Fibroblast of lung (primary cell): Measurements from ENCODE around the gene GTPBP3. TPM values are rescaled to one million over a fixed set of nuclear protein-coding genes. Genes with fewer than 3 reads are reported as not detected.
A peak's percentile ranks its signal among the peaks of the same experiment; 100 is the strongest.

Source experiments
- DNase-seq, 2 donors: peaks; one replicate each; pipeline versions ENCODE4 v3.0.0 to v3.0.0-alpha.2; 2010; ENCODE audit warnings: low read depth in 2 of 2
- H2AFZ ChIP-seq: 2 replicates; pipeline ENCODE4 v1.5.1; 2012; ENCODE audit warnings: low read length, control low read depth, inconsistent platforms
- H3K27ac ChIP-seq: 2 replicates; pipeline ENCODE4 v1.5.1; 2011; ENCODE audit warnings: low read length, control low read depth; ENCODE audit not compliant: insufficient read depth
- H3K27me3 ChIP-seq: 2 replicates; pipeline ENCODE4 v1.5.1; 2011; ENCODE audit warnings: mild to moderate bottlenecking, low read length; ENCODE audit not compliant: control insufficient read depth, insufficient read depth
- H3K36me3 ChIP-seq: 2 replicates; pipeline ENCODE4 v1.5.1; 2011; ENCODE audit warnings: low read length; ENCODE audit not compliant: control insufficient read depth, insufficient read depth
- H3K4me1 ChIP-seq: 2 replicates; pipeline ENCODE4 v1.5.1; 2011; ENCODE audit warnings: low read length; ENCODE audit not compliant: control insufficient read depth, insufficient read depth; ENCODE audit errors: extremely low read depth
- H3K4me2 ChIP-seq: 2 replicates; pipeline ENCODE4 v1.5.1; 2011; ENCODE audit warnings: low read length, control low read depth; ENCODE audit not compliant: insufficient read depth; ENCODE audit errors: extremely low read depth
- H3K4me3 ChIP-seq, 4 experiments: fragments of 200-600 bp in 1 of 4; sonication (generic) in 1 of 4; replicated peaks in 1 of 4; 2 replicates each; pipeline ENCODE4 v1.5.1; 2011 to 2016; ENCODE audit warnings: low read length in 4 of 4, low read depth in 3 of 4, mild to moderate bottlenecking in 3 of 4, control low read depth in 2 of 4, inconsistent platforms in 1 of 4, mixed read lengths in 1 of 4; ENCODE audit not compliant: insufficient read depth in 1 of 4; ENCODE audit errors: control extremely low read depth in 1 of 4
- H3K79me2 ChIP-seq: 2 replicates; pipeline ENCODE4 v1.5.1; 2012; ENCODE audit warnings: mild to moderate bottlenecking, low read length, inconsistent platforms; ENCODE audit not compliant: control insufficient read depth, insufficient read depth
- H3K9ac ChIP-seq: 2 replicates; pipeline ENCODE4 v1.5.1; 2011; ENCODE audit warnings: mild to moderate bottlenecking, low read length, control low read depth; ENCODE audit not compliant: insufficient read depth
- H3K9me3 ChIP-seq: 2 replicates; pipeline ENCODE4 v1.5.1; 2012; ENCODE audit warnings: low read depth, low read length; ENCODE audit not compliant: control insufficient read depth, insufficient read depth
- H4K20me1 ChIP-seq: 2 replicates; pipeline ENCODE4 v1.5.1; 2011; ENCODE audit warnings: low read length; ENCODE audit not compliant: control insufficient read depth, insufficient read depth; ENCODE audit errors: extremely low read depth
- EZH2 ChIP-seq: IDR thresholded peaks from 2 replicates; pipeline ENCODE4 v1.5.1; 2012; ENCODE audit warnings: low read length, control low read depth, mild to moderate bottlenecking; ENCODE audit errors: missing control alignments
- polyA plus RNA-seq, 2 donors: library from polyadenylated mRNA; depleted of rRNA in 1 of 2; stranded (reverse) in 1 of 2; unstranded in 1 of 2; fragments of >200 nt; gene quantifications; 2 replicates each; pipeline ENCODE4 v1.2.1, GENCODE V29; 2011 to 2012; ENCODE audit warnings: missing spikeins in 1 of 2
- total RNA-seq: library from RNA; depleted of rRNA; stranded (reverse); fragments of >200 nt; gene quantifications from 2 replicates; pipeline ENCODE4 v1.2.1, GENCODE V29; 2014
- TF ChIP-seq, protein P1 (sequence below), 2 donors: IDR thresholded peaks in 1 of 2; conservative IDR thresholded peaks in 1 of 2; 1 replicate in 1 of 2; 2 replicates in 1 of 2; pipeline ENCODE4 v1.5.1; 2011 to 2012; ENCODE audit warnings: low read length in 2 of 2, control low read depth in 1 of 2, inconsistent platforms in 1 of 2, low read depth in 1 of 2, mild to moderate bottlenecking in 1 of 2

The GTPBP3 gene
- total and polyA plus RNA-seq, 2 donors (not counting 1 experiment from before 2014, with no cell fraction given): 3.7 to 11.1 TPM

DNA sequence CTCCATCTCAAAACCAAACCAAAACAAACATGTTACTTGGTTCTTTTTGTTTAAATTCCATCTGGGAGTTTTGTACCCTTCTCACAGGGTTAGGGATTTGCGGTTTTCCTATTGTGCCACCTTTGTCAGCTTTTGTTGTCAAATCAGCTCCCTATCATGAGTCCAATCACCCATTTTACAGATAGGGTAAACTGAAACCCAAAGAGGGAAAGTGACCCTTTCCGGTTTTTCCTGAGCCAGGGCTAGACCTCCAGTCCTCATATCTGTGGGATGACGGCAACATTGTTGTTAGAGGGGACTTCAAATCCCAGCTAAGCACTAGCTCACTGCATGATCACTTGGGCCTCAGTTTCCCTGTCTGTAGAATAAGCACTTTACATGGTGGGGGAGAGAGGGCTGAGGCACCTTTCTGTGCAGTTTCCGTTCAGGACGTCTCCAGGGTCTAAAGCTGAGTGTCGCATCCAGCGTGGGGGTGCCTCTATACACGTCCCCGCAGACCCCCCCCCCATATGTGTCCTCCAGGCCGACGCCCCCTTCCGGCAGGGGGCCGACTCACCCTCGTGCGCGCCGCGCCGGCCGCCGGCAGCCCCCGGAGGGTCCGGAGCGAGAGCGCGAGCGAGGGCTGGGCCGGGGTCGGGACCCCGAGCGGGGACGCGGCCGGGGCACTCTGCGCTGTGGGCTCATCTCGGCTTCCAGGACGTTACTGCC is 52.8 kb downstream of the GTPBP3 start:
- Histone ChIP-seq H3K27ac (no peak overlapping the region), H3K9ac (peak overlapping the region; percentile 40), H3K27me3 (peaks cover 3% of the 10 kb centered on the region), H3K79me2 (no peaks in the 10 kb centered on the region), H2AFZ (peak overlapping the region; percentile 48), H3K9me3 (no peaks in the 10 kb centered on the region), H3K4me3 (peak overlapping the region; percentile 16 to 64 (median 42)), H3K4me2 (peak overlapping the region; percentile 67), H3K4me1 (peaks cover 2% of the 10 kb centered on the region), H4K20me1 (no peaks in the 10 kb centered on the region), H3K36me3 (no peaks in the 10 kb centered on the region)
- TF ChIP-seq, protein P1, sequence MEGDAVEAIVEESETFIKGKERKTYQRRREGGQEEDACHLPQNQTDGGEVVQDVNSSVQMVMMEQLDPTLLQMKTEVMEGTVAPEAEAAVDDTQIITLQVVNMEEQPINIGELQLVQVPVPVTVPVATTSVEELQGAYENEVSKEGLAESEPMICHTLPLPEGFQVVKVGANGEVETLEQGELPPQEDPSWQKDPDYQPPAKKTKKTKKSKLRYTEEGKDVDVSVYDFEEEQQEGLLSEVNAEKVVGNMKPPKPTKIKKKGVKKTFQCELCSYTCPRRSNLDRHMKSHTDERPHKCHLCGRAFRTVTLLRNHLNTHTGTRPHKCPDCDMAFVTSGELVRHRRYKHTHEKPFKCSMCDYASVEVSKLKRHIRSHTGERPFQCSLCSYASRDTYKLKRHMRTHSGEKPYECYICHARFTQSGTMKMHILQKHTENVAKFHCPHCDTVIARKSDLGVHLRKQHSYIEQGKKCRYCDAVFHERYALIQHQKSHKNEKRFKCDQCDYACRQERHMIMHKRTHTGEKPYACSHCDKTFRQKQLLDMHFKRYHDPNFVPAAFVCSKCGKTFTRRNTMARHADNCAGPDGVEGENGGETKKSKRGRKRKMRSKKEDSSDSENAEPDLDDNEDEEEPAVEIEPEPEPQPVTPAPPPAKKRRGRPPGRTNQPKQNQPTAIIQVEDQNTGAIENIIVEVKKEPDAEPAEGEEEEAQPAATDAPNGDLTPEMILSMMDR (conservative IDR thresholded peaks at IDR 0.05 in 1 of 2, IDR thresholded peaks at IDR 0.05 in 1 of 2; ENCODE audit: low read depth in 1 of 2, low read length in 2 of 2): no peak
- no peak for TF ChIP-seq EZH2
- no peak for DNase-seq

DNA sequence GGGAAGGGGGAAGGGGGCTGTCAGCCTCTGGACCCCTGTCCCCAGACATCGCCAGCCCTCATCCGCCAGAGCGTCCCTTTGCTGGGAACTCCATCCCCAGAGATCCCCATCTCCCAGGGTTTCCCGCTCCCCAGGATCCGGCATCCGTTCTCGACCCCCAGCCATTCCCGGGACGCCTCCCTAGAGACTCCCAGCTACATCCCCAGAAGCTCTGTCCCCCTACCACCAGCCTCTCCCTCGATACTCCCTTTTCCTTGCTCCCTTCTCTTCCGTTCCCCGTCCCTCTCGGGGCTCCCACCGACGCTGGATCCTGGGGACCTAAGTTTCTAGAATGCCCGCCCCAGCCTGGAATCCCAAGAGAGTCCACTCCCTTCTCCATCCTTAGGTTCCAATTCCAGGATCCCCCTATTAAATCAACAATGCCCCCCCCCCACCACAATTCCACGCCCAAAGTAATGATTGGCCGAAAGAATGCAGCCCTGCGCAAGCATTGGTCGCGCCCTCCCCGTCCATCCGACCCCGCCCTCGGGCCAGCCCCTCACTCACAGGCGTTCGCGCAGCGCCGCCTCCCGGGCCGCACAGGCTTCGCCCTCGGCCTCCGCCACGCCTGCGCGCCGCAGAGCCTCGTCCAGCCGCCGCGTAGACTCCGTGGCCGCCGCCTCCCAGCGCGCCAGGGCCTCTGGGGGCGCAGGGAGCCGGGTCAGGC is 53.5 kb downstream of the GTPBP3 start:
- H3K4me3 ChIP-seq: peak overlapping the region; percentile 16 to 64 (median 42)
- H3K27ac ChIP-seq: no peak overlapping the region
- peak overlapping the region; percentile 67 for H3K4me2 ChIP-seq
- peak overlapping the region; percentile 48 for H2AFZ ChIP-seq
- H3K9me3 ChIP-seq: no peaks in the 10 kb centered on the region
- H3K9ac ChIP-seq: peak overlapping the region; percentile 40
- H4K20me1 ChIP-seq: no peaks in the 10 kb centered on the region
- peak; percentile 86 to 90 for DNase-seq
- TF ChIP-seq EZH2: no peak
- TF ChIP-seq, protein P1 (conservative IDR thresholded peaks at IDR 0.05 in 1 of 2, IDR thresholded peaks at IDR 0.05 in 1 of 2; ENCODE audit: low read depth in 1 of 2, low read length in 2 of 2): peak; percentile 48 to 55
- H3K27me3 ChIP-seq: peaks cover 3% of the 10 kb centered on the region
- H3K79me2 ChIP-seq: no peaks in the 10 kb centered on the region
- peaks cover 2% of the 10 kb centered on the region for H3K4me1 ChIP-seq
- no peaks in the 10 kb centered on the region for H3K36me3 ChIP-seq

DNA sequence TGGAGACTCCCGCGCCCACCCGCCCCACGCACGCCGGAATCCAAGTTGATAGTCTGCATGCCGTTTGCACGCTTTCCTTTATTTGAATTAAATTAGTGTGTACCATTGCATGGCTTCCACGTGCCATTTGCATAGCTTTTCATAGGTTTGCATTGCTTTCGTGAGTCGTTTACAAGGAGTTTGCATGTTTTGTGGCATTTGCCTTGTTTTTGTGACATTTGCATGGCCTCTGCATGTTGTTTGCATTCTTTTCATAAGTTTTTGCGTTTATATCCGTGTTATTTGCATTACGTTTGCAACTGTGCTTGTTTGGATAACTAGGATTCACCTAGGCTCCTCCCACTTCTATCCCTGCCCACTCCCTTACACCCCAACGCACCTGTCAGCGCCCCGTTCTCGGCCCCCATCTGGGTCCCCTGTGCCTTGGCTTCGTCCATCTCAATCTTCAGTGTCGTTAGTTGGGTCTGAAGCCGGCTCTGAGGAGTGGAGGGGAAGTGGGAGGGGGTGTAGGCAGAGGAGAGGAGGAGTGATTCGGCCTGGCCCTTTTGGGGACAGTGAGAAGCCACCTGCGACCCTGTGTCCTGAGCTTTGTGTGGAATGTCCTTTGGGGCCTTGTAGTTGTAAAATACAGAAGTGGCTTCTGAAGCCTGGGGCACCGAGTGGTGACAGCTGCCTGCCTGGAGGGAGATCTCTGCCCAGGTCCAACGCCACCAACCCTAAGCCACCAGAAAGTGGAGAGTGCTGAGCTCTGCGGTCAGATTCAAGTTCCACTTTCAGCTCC is 54.2 kb downstream of the GTPBP3 start:
- no peak overlapping the region for H3K27ac ChIP-seq
- no peak overlapping the region for H3K9ac ChIP-seq
- H3K27me3 ChIP-seq: peaks cover 3% of the 10 kb centered on the region
- H3K4me1 ChIP-seq: peaks cover 2% of the 10 kb centered on the region
- TF ChIP-seq, protein P1 (conservative IDR thresholded peaks at IDR 0.05 in 1 of 2, IDR thresholded peaks at IDR 0.05 in 1 of 2; ENCODE audit: low read depth in 1 of 2, low read length in 2 of 2): no peak
- no peak for TF ChIP-seq EZH2
- DNase-seq: no peak
- H3K36me3 ChIP-seq: no peaks in the 10 kb centered on the region
- no peaks in the 10 kb centered on the region for H3K79me2 ChIP-seq
- H3K9me3 ChIP-seq: no peaks in the 10 kb centered on the region
- peak overlapping the region; percentile 30 to 51 (median 42) for H3K4me3 ChIP-seq
- H2AFZ ChIP-seq: peak overlapping the region; percentile 91
- H3K4me2 ChIP-seq: peak overlapping the region; percentile 98
- H4K20me1 ChIP-seq: no peaks in the 10 kb centered on the region
